Vagina (tissue), 2 donors: ENCODE results near the gene RNPEPL1.

Source experiments
- CTCF ChIP-seq, 3 experiments: fragments of 450-650 bp in 2 of 3; fragments of 200-600 bp in 1 of 3; sonication (generic) in 1 of 3; IDR thresholded peaks; one replicate each; pipeline ENCODE4 v1.5.1; 2017 to 2019; ENCODE audit warnings: antibody characterized with exemption in 3 of 3, mild to moderate bottlenecking in 2 of 3, moderate library complexity in 2 of 3
- POLR2AphosphoS5 ChIP-seq, 2 donors: sonication (generic); formaldehyde crosslinking; IDR thresholded peaks; one replicate each; pipeline ENCODE4 v1.9.0; 2017; ENCODE audit warnings: antibody characterized with exemption in 2 of 2, mild to moderate bottlenecking in 2 of 2, low read depth in 1 of 2; ENCODE audit not compliant: insufficient read depth in 1 of 2

GRCh38 chr2:240611601-240612210, 43.4 kb downstream of the RNPEPL1 start:
- TF ChIP-seq POLR2AphosphoS5 (IDR thresholded peaks at IDR 0.05; ENCODE audit: insufficient read depth in 1 of 2, low read depth in 1 of 2) (no peak), CTCF (IDR thresholded peaks at IDR 0.05) (no peak)
